Measurements from ENCODE around the gene ZNF283.
A peak's percentile ranks its signal among the peaks of the same experiment; 100 is the strongest.

ZNF283 gene

DNA sequence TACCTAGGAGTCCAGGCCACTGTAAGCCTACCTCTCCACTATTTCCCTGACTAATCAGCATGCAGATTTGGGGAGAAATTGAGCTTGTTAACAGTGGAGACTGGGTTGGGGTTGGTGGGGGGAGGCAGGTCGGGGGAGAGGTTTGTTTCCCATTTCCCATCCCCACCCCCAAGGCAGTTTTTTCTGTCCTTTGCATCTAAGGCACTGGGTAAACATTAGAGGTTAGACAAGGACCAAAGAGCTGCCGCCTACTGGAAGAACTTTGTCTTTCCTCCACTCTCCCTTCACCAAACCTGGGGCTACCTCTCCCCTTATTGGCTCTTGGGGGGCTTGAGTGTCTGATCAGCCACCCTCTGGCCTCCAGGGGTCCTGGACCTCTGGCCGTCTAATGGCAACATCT is 47.3 kb upstream of the ZNF283 start:
- DNase-seq (ENCODE audit: low spot score) = no peak
- WGBS, 2 donors (ENCODE audit: extremely low coverage in 2 of 2, insufficient read length in 2 of 2, insufficient replicate concordance in 1 of 2) = no CpG with 5 or more reads among the region's 3 CpGs
- H2BK15ac ChIP-seq (ENCODE audit: low read length) = no peak overlapping the region
- no peak overlapping the region for H3K9ac ChIP-seq (ENCODE audit: low read depth, low read length, poor library complexity)
- no peak overlapping the region for H3K4me3 ChIP-seq (ENCODE audit: low read length in 2 of 2)
- H2BK5ac ChIP-seq (ENCODE audit: low read length) = no peak overlapping the region
- H3K4ac ChIP-seq (ENCODE audit: low read length) = no peak overlapping the region
- peak overlapping the region; percentile 72 for H2AK5ac ChIP-seq (ENCODE audit: low read depth, low read length)
- H3K4me2 ChIP-seq (ENCODE audit: insufficient read depth, low read length, poor library complexity, severe bottlenecking) = no peak overlapping the region
- no peak overlapping the region for H2AFZ ChIP-seq (ENCODE audit: low read length)
- peaks cover 0 to 16% (median 12%) of the 10 kb centered on the region in 3 experiments for H3K27me3 ChIP-seq (ENCODE audit: control insufficient read depth in 3 of 3, insufficient read depth in 3 of 3, low read depth in 1 of 3, low read length in 3 of 3)
- H3K4me1 ChIP-seq (ENCODE audit: control insufficient read depth in 2 of 2, insufficient read depth in 1 of 2, low read depth in 1 of 2, low read length in 2 of 2) = peaks cover 3 to 11% of the 10 kb centered on the region in 2 donors
- no peaks in the 10 kb centered on the region for H3K9me3 ChIP-seq (replicated peaks in 1 of 2; ENCODE audit: control insufficient read depth in 2 of 2, insufficient read depth in 1 of 2, low read depth in 1 of 2, low read length in 2 of 2)
- H4K8ac ChIP-seq (ENCODE audit: low read depth, low read length) = no peak overlapping the region
- H3K14ac ChIP-seq (ENCODE audit: low read length) = no peak overlapping the region
- H3K36me3 ChIP-seq (replicated peaks in 1 of 2; ENCODE audit: control insufficient read depth in 2 of 2, insufficient read depth in 2 of 2, low read length in 2 of 2) = no peaks in the 10 kb centered on the region
- no peak overlapping the region for H4K91ac ChIP-seq (ENCODE audit: low read depth, low read length, poor library complexity)
- H2BK12ac ChIP-seq (ENCODE audit: low read length) = no peak overlapping the region
- H3K79me1 ChIP-seq (ENCODE audit: low read depth, low read length) = peaks cover 1% of the 10 kb centered on the region
- no peak overlapping the region for H3K23ac ChIP-seq (ENCODE audit: low read depth, low read length, poor library complexity)
- peak overlapping the region; percentile 19 for H3K18ac ChIP-seq (ENCODE audit: low read length)
- H2BK120ac ChIP-seq (ENCODE audit: low read depth, low read length) = no peak overlapping the region
- no peak overlapping the region for H3K27ac ChIP-seq (replicated peaks; ENCODE audit: low read length)

GRCh38 chr19:43780706-43781525 is 46.2 kb upstream of the ZNF283 start, which contains the start of gene KCNN4:
Gene KCNN4 (minus strand): TSS chr19:43780973. CDS start chr19:43780861, 112 bp downstream.
- DNase-seq (ENCODE audit: low spot score) = no peak
- H2BK5ac ChIP-seq (ENCODE audit: low read length) = no peak within 1 kb of the TSS
- H3K36me3 ChIP-seq (replicated peaks in 1 of 2; ENCODE audit: control insufficient read depth in 2 of 2, insufficient read depth in 2 of 2, low read length in 2 of 2) = no peaks in the 10 kb centered on the region
- H3K18ac ChIP-seq (ENCODE audit: low read length) = peak within 1 kb of the TSS; percentile 20
- H3K14ac ChIP-seq (ENCODE audit: low read length) = no peak within 1 kb of the TSS
- H3K9ac ChIP-seq (ENCODE audit: low read depth, low read length, poor library complexity) = no peak within 1 kb of the TSS
- H4K91ac ChIP-seq (ENCODE audit: low read depth, low read length, poor library complexity) = no peak within 1 kb of the TSS
- H3K27me3 ChIP-seq (ENCODE audit: control insufficient read depth in 3 of 3, insufficient read depth in 3 of 3, low read depth in 1 of 3, low read length in 3 of 3) = peaks cover 0 to 5% (median 3%) of the 10 kb centered on the region in 3 experiments
- peaks cover 1% of the 10 kb centered on the region for H3K79me1 ChIP-seq (ENCODE audit: low read depth, low read length)
- H2AFZ ChIP-seq (ENCODE audit: low read length) = peak within 1 kb of the TSS; percentile 74
- H3K9me3 ChIP-seq (replicated peaks in 1 of 2; ENCODE audit: control insufficient read depth in 2 of 2, insufficient read depth in 1 of 2, low read depth in 1 of 2, low read length in 2 of 2) = no peaks in the 10 kb centered on the region
- H2BK15ac ChIP-seq (ENCODE audit: low read length) = peak within 1 kb of the TSS; percentile 62
- H4K8ac ChIP-seq (ENCODE audit: low read depth, low read length) = no peak within 1 kb of the TSS
- no peak within 1 kb of the TSS for H2BK12ac ChIP-seq (ENCODE audit: low read length)
- H3K4me3 ChIP-seq (ENCODE audit: low read length in 2 of 2) = no peak within 1 kb of the TSS
- H3K4me2 ChIP-seq (ENCODE audit: insufficient read depth, low read length, poor library complexity, severe bottlenecking) = no peak within 1 kb of the TSS
- no peak within 1 kb of the TSS for H3K4ac ChIP-seq (ENCODE audit: low read length)
- H3K27ac ChIP-seq (replicated peaks; ENCODE audit: low read length) = no peak within 1 kb of the TSS
- H2AK5ac ChIP-seq (ENCODE audit: low read depth, low read length) = peak within 1 kb of the TSS; percentile 72
- H3K4me1 ChIP-seq (ENCODE audit: control insufficient read depth in 2 of 2, insufficient read depth in 1 of 2, low read depth in 1 of 2, low read length in 2 of 2) = peaks cover 3 to 13% of the 10 kb centered on the region in 2 donors
- peak within 1 kb of the TSS; percentile 41 for H2BK120ac ChIP-seq (ENCODE audit: low read depth, low read length)
- no peak within 1 kb of the TSS for H3K23ac ChIP-seq (ENCODE audit: low read depth, low read length, poor library complexity)
- WGBS, 2 donors (ENCODE audit: extremely low coverage in 2 of 2, insufficient read length in 2 of 2, insufficient replicate concordance in 1 of 2) = no CpG with 5 or more reads among the region's 19 CpGs

DNA sequence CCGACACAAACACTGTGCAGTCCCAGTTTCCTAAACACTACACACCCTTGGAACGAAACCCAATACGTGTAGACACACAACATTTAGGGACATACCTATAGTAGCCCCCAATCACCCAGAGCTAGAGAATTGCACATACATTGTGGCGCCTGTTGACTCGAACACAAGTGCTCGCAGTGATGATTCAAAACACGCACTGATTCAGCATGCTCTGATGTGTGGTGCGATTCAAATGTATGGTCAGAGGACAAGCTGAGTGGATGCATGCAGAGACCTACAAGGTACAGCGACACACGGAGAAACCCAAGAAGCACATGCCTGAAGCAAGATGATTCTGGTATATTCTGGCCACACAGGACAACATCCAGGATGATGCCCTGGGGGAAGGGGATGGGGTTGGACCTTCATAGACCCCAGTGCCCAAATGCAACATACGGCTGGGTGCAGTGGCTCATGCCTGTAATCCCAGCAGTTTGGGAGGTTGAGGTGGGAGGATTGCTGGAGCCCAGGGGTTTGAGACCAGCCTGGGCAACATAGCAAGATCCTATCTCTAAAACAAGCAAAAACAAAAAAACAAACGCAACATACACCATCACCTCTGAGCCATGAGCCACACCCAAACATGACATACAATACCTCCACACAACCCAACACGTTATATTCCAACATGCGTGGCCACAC is 45.4 kb upstream of the ZNF283 start:
- H4K91ac ChIP-seq (ENCODE audit: low read depth, low read length, poor library complexity) = no peak overlapping the region
- H2BK12ac ChIP-seq (ENCODE audit: low read length) = no peak overlapping the region
- peaks cover 3 to 13% of the 10 kb centered on the region in 2 donors for H3K4me1 ChIP-seq (ENCODE audit: control insufficient read depth in 2 of 2, insufficient read depth in 1 of 2, low read depth in 1 of 2, low read length in 2 of 2)
- H3K27ac ChIP-seq (replicated peaks; ENCODE audit: low read length) = no peak overlapping the region
- no peak overlapping the region for H3K9ac ChIP-seq (ENCODE audit: low read depth, low read length, poor library complexity)
- H2AFZ ChIP-seq (ENCODE audit: low read length) = no peak overlapping the region
- no peak overlapping the region for H2BK120ac ChIP-seq (ENCODE audit: low read depth, low read length)
- peaks cover 1% of the 10 kb centered on the region for H3K79me1 ChIP-seq (ENCODE audit: low read depth, low read length)
- H3K36me3 ChIP-seq (replicated peaks in 1 of 2; ENCODE audit: control insufficient read depth in 2 of 2, insufficient read depth in 2 of 2, low read length in 2 of 2) = no peaks in the 10 kb centered on the region
- no peak overlapping the region for H4K8ac ChIP-seq (ENCODE audit: low read depth, low read length)
- no peak overlapping the region for H3K4me3 ChIP-seq (ENCODE audit: low read length in 2 of 2)
- no peaks in the 10 kb centered on the region for H3K27me3 ChIP-seq (ENCODE audit: control insufficient read depth in 3 of 3, insufficient read depth in 3 of 3, low read depth in 1 of 3, low read length in 3 of 3)
- no peaks in the 10 kb centered on the region for H3K9me3 ChIP-seq (replicated peaks in 1 of 2; ENCODE audit: control insufficient read depth in 2 of 2, insufficient read depth in 1 of 2, low read depth in 1 of 2, low read length in 2 of 2)
- H3K23ac ChIP-seq (ENCODE audit: low read depth, low read length, poor library complexity) = no peak overlapping the region
- H3K14ac ChIP-seq (ENCODE audit: low read length) = no peak overlapping the region
- no peak overlapping the region for H3K18ac ChIP-seq (ENCODE audit: low read length)
- H2BK5ac ChIP-seq (ENCODE audit: low read length) = no peak overlapping the region
- no peak for DNase-seq (ENCODE audit: low spot score)
- H3K4ac ChIP-seq (ENCODE audit: low read length) = no peak overlapping the region
- H2AK5ac ChIP-seq (ENCODE audit: low read depth, low read length) = no peak overlapping the region
- no CpG with 5 or more reads among the region's 14 CpGs for WGBS, 2 donors (ENCODE audit: extremely low coverage in 2 of 2, insufficient read length in 2 of 2, insufficient replicate concordance in 1 of 2)
- H3K4me2 ChIP-seq (ENCODE audit: insufficient read depth, low read length, poor library complexity, severe bottlenecking) = no peak overlapping the region
- no peak overlapping the region for H2BK15ac ChIP-seq (ENCODE audit: low read length)

DNA sequence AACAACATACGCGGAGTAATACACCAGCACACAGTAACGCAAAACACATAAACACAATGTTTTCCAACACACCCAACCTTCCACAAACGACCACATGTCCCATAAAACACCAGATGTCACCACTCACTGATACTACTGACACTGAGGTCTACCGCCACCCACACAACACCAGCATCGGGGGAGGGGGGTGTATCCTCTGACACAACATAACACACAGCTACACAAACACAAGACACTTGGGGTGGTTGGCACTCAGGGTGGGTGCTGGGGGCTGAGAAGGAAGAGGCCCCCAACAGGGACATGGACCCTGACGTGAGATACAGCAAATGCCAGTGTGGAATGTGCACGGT is 44.8 kb upstream of the ZNF283 start:
- Histone ChIP-seq H3K27ac (replicated peaks; ENCODE audit: low read length) (no peak overlapping the region), H2AK5ac (ENCODE audit: low read depth, low read length) (peak overlapping the region; percentile 31), H4K91ac (ENCODE audit: low read depth, low read length, poor library complexity) (no peak overlapping the region), H2BK15ac (ENCODE audit: low read length) (no peak overlapping the region), H2BK120ac (ENCODE audit: low read depth, low read length) (no peak overlapping the region), H3K4me2 (ENCODE audit: insufficient read depth, low read length, poor library complexity, severe bottlenecking) (no peak overlapping the region), H3K23ac (ENCODE audit: low read depth, low read length, poor library complexity) (no peak overlapping the region), H2BK5ac (ENCODE audit: low read length) (peak overlapping the region; percentile 57), H3K27me3 (ENCODE audit: control insufficient read depth in 3 of 3, insufficient read depth in 3 of 3, low read depth in 1 of 3, low read length in 3 of 3) (no peaks in the 10 kb centered on the region), H3K9me3 (replicated peaks in 1 of 2; ENCODE audit: control insufficient read depth in 2 of 2, insufficient read depth in 1 of 2, low read depth in 1 of 2, low read length in 2 of 2) (no peaks in the 10 kb centered on the region), H3K4me1 (ENCODE audit: control insufficient read depth in 2 of 2, insufficient read depth in 1 of 2, low read depth in 1 of 2, low read length in 2 of 2) (peaks cover 3 to 12% of the 10 kb centered on the region in 2 donors), H3K14ac (ENCODE audit: low read length) (no peak overlapping the region), H2BK12ac (ENCODE audit: low read length) (no peak overlapping the region), H3K79me1 (ENCODE audit: low read depth, low read length) (peaks cover 1% of the 10 kb centered on the region), H3K4me3 (ENCODE audit: low read length in 2 of 2) (no peak overlapping the region), H3K36me3 (replicated peaks in 1 of 2; ENCODE audit: control insufficient read depth in 2 of 2, insufficient read depth in 2 of 2, low read length in 2 of 2) (no peaks in the 10 kb centered on the region), H3K18ac (ENCODE audit: low read length) (peak overlapping the region; percentile 59), H2AFZ (ENCODE audit: low read length) (no peak overlapping the region), H3K4ac (ENCODE audit: low read length) (no peak overlapping the region), H3K9ac (ENCODE audit: low read depth, low read length, poor library complexity) (no peak overlapping the region), H4K8ac (ENCODE audit: low read depth, low read length) (no peak overlapping the region)
- no peak for DNase-seq (ENCODE audit: low spot score)
- 100% methylated on average over 2 of the region's 8 CpGs; no CpG with 5 or more reads in 1 of the 2 donors for WGBS, 2 donors (ENCODE audit: extremely low coverage in 2 of 2, insufficient read length in 2 of 2, insufficient replicate concordance in 1 of 2)
